Endothelial cell of umbilical vein (primary cell): Measurements from ENCODE around the gene GET4. TPM values are rescaled to one million over a fixed set of nuclear protein-coding genes. Genes with fewer than 3 reads are reported as not detected.

Experiments
- BruUV-seq: library from RNA; stranded (reverse); fragments of 400-500 nt; replicated peaks from 2 replicates; lab custom pipeline; 2021; lab: Mats Ljungman, UMichigan
- CTCF ChIA-PET: fragments of 300-600, 350-600 bp; sonication (Branson Sonifier 250); formaldehyde crosslinking; loops from one replicate; lab custom pipeline; 2021; ENCODE audit warnings: antibody characterized with exemption, inconsistent platforms; lab: Charles Lee
- POLR2A ChIA-PET: fragments of 300-600, 350-600 bp; sonication (Branson Sonifier 250); formaldehyde crosslinking; loops from one replicate; lab custom pipeline; 2021; ENCODE audit warnings: antibody characterized with exemption, inconsistent platforms; lab: Charles Lee
- DNase-seq: peaks from one replicate; pipeline ENCODE4 v3.0.0-alpha.2; 2011; ENCODE audit warnings: low read depth, low spot score
- FAIRE-seq: peaks from 2 replicates; lab custom pipeline; 2011; peaks lifted over from hg19 to GRCh38; lab: Jason Lieb, UNC
- H2AFZ ChIP-seq: 2 replicates; pipeline ENCODE4 v1.6.0; 2012; ENCODE audit warnings: low read depth, low read length, control low read depth, inconsistent platforms
- H3K27ac ChIP-seq: 2 replicates; pipeline ENCODE4 v1.5.1; 2011; ENCODE audit warnings: low read depth, mild to moderate bottlenecking, control low read depth, low read length, moderate library complexity; ENCODE audit not compliant: insufficient read depth
- H3K27me3 ChIP-seq, 2 experiments: 2 replicates each; pipeline versions ENCODE4 v1.6.0 to v1.6.1; 2011; ENCODE audit warnings: low read length in 2 of 2, mixed read lengths in 1 of 2; ENCODE audit not compliant: control insufficient read depth in 2 of 2, insufficient read depth in 2 of 2
- H3K36me3 ChIP-seq, 2 experiments: 2 replicates in 1 of 2; 3 replicates in 1 of 2; pipeline ENCODE4 v1.5.1; 2011; ENCODE audit warnings: low read length in 2 of 2, mild to moderate bottlenecking in 1 of 2, moderate library complexity in 1 of 2; ENCODE audit not compliant: control insufficient read depth in 2 of 2, insufficient read depth in 2 of 2; ENCODE audit errors: extremely low read depth in 1 of 2
- H3K4me1 ChIP-seq: 3 replicates; pipeline ENCODE4 v1.5.1; 2011; ENCODE audit warnings: mild to moderate bottlenecking, low read length; ENCODE audit not compliant: control insufficient read depth, insufficient read depth; ENCODE audit errors: extremely low read depth
- H3K4me2 ChIP-seq: 2 replicates; pipeline ENCODE4 v1.6.1; 2011; ENCODE audit warnings: low read length, control low read depth, mixed read lengths; ENCODE audit not compliant: insufficient read depth
- H3K4me3 ChIP-seq, 3 experiments: fragments of 200-600 bp in 1 of 3; sonication (generic), shearing (Covaris generic) in 1 of 3; replicated peaks in 1 of 3; 2 replicates each; pipeline ENCODE4 v1.5.1; 2011 to 2016; ENCODE audit warnings: control low read depth in 3 of 3, low read length in 3 of 3, mild to moderate bottlenecking in 2 of 3, inconsistent platforms in 1 of 3, low read depth in 1 of 3, moderate library complexity in 1 of 3; ENCODE audit not compliant: insufficient read depth in 1 of 3
- H3K79me2 ChIP-seq: 2 replicates; pipeline ENCODE4 v1.6.0; 2012; ENCODE audit warnings: low read length, inconsistent platforms; ENCODE audit not compliant: control insufficient read depth, insufficient read depth
- H3K9ac ChIP-seq: replicated peaks from 2 replicates; pipeline ENCODE3; 2011; ENCODE audit warnings: low read length, control low read depth; ENCODE audit not compliant: insufficient read depth; ENCODE audit errors: extremely low read depth
- H3K9me1 ChIP-seq: replicated peaks from 3 replicates; pipeline ENCODE4 v1.6.0; 2011; ENCODE audit warnings: mild to moderate bottlenecking, low read length; ENCODE audit not compliant: control insufficient read depth, insufficient read depth; ENCODE audit errors: extremely low read depth
- H3K9me3 ChIP-seq: replicated peaks from 2 replicates; pipeline ENCODE4 v1.5.1; 2012; ENCODE audit warnings: low read length, inconsistent platforms; ENCODE audit not compliant: control insufficient read depth, insufficient read depth
- H4K20me1 ChIP-seq: replicated peaks from 2 replicates; pipeline ENCODE3; 2011; ENCODE audit warnings: mild to moderate bottlenecking, low read length; ENCODE audit not compliant: control insufficient read depth, insufficient read depth; ENCODE audit errors: extremely low read depth
- CTCF ChIP-seq, 2 donors: IDR thresholded peaks; 1 replicate in 1 of 2; 2 replicates in 1 of 2; pipeline ENCODE4 v1.5.1; 2011; ENCODE audit warnings: low read length in 2 of 2, mild to moderate bottlenecking in 2 of 2, moderate library complexity in 2 of 2, control low read depth in 1 of 2, inconsistent platforms in 1 of 2, low read depth in 1 of 2; ENCODE audit not compliant: insufficient read depth in 1 of 2; ENCODE audit errors: extremely low read depth in 1 of 2
- EZH2 ChIP-seq: IDR thresholded peaks from 2 replicates; pipeline ENCODE4 v1.6.1; 2012; ENCODE audit warnings: borderline replicate concordance, low read depth, mild to moderate bottlenecking, moderate library complexity, low read length, inconsistent platforms; ENCODE audit not compliant: severe bottlenecking
- FOS ChIP-seq: IDR thresholded peaks from 2 replicates; pipeline ENCODE4 v1.6.1; 2011; ENCODE audit warnings: mild to moderate bottlenecking, low read length, moderate library complexity, borderline replicate concordance; ENCODE audit not compliant: insufficient read depth
- GATA2 ChIP-seq: IDR thresholded peaks from 2 replicates; pipeline ENCODE4 v1.7.0; 2011; ENCODE audit warnings: low read depth, mild to moderate bottlenecking, moderate library complexity, mixed read lengths, low read length; ENCODE audit not compliant: insufficient read length, insufficient read depth
- JUN ChIP-seq: IDR thresholded peaks from 2 replicates; pipeline ENCODE4 v1.6.1; 2011; ENCODE audit warnings: borderline replicate concordance, low read depth; ENCODE audit not compliant: insufficient read length, insufficient read depth
- MAX ChIP-seq: IDR thresholded peaks from 2 replicates; pipeline ENCODE4 v1.6.1; 2011; ENCODE audit not compliant: insufficient read depth, insufficient read length
- MYC ChIP-seq: IDR thresholded peaks from one replicate; pipeline ENCODE4 v1.6.1; 2011; ENCODE audit warnings: mild to moderate bottlenecking, low read depth, low read length
- POLR2A ChIP-seq: IDR thresholded peaks from 2 replicates; pipeline ENCODE4 v1.6.1; 2012; ENCODE audit warnings: low read depth, mild to moderate bottlenecking, control low read depth, low read length
- POLR2AphosphoS5 ChIP-seq: IDR thresholded peaks from 2 replicates; pipeline ENCODE4 v1.6.1; 2012; ENCODE audit warnings: low read depth, mild to moderate bottlenecking, control low read depth, low read length, moderate library complexity; ENCODE audit not compliant: insufficient read depth
- dilution Hi-C: fragments of 300-500 bp; cut with MboI; formaldehyde crosslinking; loops from one replicate; pipeline ENCODE4 v1.15.0; 2019; ENCODE audit warnings: low sequenced_read_pairs; ENCODE audit not compliant: extremely low pct_ligation_motif_present
- intact Hi-C: fragments of 100-400 bp; cut with micrococcal nuclease; formaldehyde crosslinking; loops from one replicate; pipeline ENCODE4 v1.10.0; 2022
- polyA plus RNA-seq, 4 experiments: library from polyadenylated mRNA; depleted of rRNA in 3 of 4; stranded (reverse) in 3 of 4; unstranded in 1 of 4; fragments of >200 nt; gene quantifications; 2 replicates each; pipeline versions ENCODE4 v1.2.1 to v1.2.3, GENCODE V29; 2011 to 2012; ENCODE audit warnings: missing spikeins in 1 of 4
- total RNA-seq: library from RNA; stranded (reverse); gene quantifications from 2 replicates; pipeline ENCODE4 v1.2.3, GENCODE V29; 2021

Gene GET4
- total and polyA plus RNA-seq, 2 donors (not counting 3 experiments of a cell fraction or from before 2014, with no cell fraction given) = 48.4 to 58.1 TPM

GRCh38 chr7:929311-929711 lies 53.0 kb downstream of the GET4 start:
- CTCF ChIA-PET = interaction anchor here (1.1 kb wide), 1 partner anchor 206 kb away, joined by 3 read pairs; no protein-coding TSS in a partner anchor
- POLR2A ChIA-PET = no interaction called here
- Histone ChIP-seq H3K9me1 (no peaks in the 10 kb centered on the region), H3K27ac (no peak overlapping the region), H3K4me1 (no peaks in the 10 kb centered on the region), H3K9me3 (no peaks in the 10 kb centered on the region), H2AFZ (no peak overlapping the region), H3K4me3 (no peak overlapping the region), H3K79me2 (no peaks in the 10 kb centered on the region), H3K36me3 (no peaks in the 10 kb centered on the region), H3K9ac (no peak overlapping the region), H3K27me3 (no peaks in the 10 kb centered on the region), H3K4me2 (no peak overlapping the region), H4K20me1 (no peaks in the 10 kb centered on the region)
- TF ChIP-seq MAX = no peak
- TF ChIP-seq JUN = no peak
- TF ChIP-seq EZH2 = no peak
- TF ChIP-seq POLR2A = no peak
- TF ChIP-seq CTCF (IDR thresholded peaks at IDR 0.05; ENCODE audit: extremely low read depth in 1 of 2, insufficient read depth in 1 of 2, low read depth in 1 of 2, low read length in 2 of 2) = no peak
- TF ChIP-seq MYC = no peak
- no peak for TF ChIP-seq POLR2AphosphoS5
- no peak for TF ChIP-seq FOS
- no peak for TF ChIP-seq GATA2
- no peak for FAIRE-seq
- DNase-seq = no peak
- intact Hi-C loops (no loop called here), dilution Hi-C loops (no loop called here)
- BruUV-seq = no TSS peak
